HL-60 (cell line): ENCODE measurements around the gene TPCN1.

Experiments
- CTCF ChIP-seq: IDR thresholded peaks from one replicate; pipeline ENCODE4 v1.5.1; 2011; ENCODE audit warnings: low read length, control low read depth, inconsistent platforms; ENCODE audit not compliant: insufficient read depth
- POLR2AphosphoS5 ChIP-seq: IDR thresholded peaks from 2 replicates; pipeline ENCODE4 v1.6.1; 2012; ENCODE audit warnings: low read depth
- SPI1 ChIP-seq: IDR thresholded peaks from 2 replicates; pipeline ENCODE4 v1.6.1; 2012; ENCODE audit warnings: low read depth, mild to moderate bottlenecking, borderline replicate concordance
- TF ChIP-seq, protein P1 (sequence below): IDR thresholded peaks from 2 replicates; pipeline ENCODE4 v1.6.1; 2012; ENCODE audit warnings: low read depth; ENCODE audit not compliant: insufficient replicate concordance

DNA sequence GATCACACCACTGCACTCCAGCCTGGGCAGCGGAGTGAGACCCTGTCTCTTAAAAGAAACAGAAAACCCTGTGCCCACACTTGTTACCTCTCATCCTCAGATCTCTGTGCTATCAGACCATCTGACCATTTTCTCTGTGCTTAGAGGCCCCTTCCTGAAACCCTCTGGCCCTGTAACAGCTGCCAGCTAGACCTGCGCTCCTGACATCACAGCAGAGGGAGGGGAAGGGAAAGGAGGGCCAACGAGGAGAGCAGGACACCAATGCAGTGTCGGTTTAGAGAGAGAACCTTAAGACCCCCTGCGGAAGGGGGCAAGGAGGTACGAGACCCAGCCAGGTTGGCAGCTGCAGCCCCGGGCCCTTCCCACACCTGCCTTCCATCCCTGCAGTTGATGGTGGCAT is 71.3 kb downstream of the TPCN1 start:
- TF ChIP-seq CTCF, result no peak
- TF ChIP-seq POLR2AphosphoS5, result no peak
- TF ChIP-seq, protein P1, sequence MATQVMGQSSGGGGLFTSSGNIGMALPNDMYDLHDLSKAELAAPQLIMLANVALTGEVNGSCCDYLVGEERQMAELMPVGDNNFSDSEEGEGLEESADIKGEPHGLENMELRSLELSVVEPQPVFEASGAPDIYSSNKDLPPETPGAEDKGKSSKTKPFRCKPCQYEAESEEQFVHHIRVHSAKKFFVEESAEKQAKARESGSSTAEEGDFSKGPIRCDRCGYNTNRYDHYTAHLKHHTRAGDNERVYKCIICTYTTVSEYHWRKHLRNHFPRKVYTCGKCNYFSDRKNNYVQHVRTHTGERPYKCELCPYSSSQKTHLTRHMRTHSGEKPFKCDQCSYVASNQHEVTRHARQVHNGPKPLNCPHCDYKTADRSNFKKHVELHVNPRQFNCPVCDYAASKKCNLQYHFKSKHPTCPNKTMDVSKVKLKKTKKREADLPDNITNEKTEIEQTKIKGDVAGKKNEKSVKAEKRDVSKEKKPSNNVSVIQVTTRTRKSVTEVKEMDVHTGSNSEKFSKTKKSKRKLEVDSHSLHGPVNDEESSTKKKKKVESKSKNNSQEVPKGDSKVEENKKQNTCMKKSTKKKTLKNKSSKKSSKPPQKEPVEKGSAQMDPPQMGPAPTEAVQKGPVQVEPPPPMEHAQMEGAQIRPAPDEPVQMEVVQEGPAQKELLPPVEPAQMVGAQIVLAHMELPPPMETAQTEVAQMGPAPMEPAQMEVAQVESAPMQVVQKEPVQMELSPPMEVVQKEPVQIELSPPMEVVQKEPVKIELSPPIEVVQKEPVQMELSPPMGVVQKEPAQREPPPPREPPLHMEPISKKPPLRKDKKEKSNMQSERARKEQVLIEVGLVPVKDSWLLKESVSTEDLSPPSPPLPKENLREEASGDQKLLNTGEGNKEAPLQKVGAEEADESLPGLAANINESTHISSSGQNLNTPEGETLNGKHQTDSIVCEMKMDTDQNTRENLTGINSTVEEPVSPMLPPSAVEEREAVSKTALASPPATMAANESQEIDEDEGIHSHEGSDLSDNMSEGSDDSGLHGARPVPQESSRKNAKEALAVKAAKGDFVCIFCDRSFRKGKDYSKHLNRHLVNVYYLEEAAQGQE, result no peak
- TF ChIP-seq SPI1, result no peak
